ENCODE measurements around the gene TPGS2.
"Not testable (repeated sequence)": the region's sequence is repeated elsewhere in the genome, so short reads cannot be mapped to it uniquely, and the experiment has no call there.

TPGS2 gene

DNA sequence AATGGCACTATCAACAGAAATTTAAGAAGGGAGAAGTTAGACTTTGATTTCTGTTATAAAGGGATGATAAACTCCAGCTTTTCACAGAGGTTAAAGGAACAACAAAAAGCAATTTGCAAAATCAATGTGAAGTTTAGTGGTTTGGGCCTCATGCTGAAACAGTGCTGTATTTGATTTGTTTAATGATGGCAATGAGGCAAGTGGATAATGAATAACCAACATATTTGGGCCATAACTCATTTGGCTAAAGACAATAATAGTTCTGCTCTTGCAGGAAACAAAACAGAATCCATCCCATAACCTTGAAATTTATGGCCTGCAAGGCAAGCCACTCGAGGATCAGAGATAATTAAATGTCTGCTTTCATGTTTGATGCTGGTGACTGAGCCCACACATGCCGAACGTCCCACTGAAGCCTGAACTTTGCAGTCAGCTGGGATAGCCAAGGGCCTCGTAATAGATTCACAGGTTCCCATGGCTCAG, 56.5 kb downstream of the TPGS2 start:
- DNase-seq = no peak

DNA sequence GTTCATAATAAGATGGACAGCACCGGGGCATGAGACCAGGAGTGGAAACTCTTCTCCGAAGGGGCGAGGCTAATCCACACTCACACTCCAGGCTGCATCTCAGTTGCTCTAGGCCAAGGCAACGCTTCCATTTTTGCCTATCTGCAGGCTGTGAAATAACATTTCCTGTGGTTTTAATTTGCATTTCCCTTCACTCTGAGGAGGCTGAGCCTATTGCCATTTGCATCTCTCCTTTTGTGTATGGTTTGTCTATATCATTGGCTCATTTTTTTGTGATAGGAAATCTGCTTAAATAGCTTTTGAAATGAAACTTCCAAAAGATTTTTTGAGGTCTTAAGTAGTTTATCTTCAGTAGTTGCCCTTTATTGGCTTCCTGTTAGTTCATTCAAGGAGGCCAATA, 57.6 kb downstream of the TPGS2 start:
- DNase-seq = no peak

DNA sequence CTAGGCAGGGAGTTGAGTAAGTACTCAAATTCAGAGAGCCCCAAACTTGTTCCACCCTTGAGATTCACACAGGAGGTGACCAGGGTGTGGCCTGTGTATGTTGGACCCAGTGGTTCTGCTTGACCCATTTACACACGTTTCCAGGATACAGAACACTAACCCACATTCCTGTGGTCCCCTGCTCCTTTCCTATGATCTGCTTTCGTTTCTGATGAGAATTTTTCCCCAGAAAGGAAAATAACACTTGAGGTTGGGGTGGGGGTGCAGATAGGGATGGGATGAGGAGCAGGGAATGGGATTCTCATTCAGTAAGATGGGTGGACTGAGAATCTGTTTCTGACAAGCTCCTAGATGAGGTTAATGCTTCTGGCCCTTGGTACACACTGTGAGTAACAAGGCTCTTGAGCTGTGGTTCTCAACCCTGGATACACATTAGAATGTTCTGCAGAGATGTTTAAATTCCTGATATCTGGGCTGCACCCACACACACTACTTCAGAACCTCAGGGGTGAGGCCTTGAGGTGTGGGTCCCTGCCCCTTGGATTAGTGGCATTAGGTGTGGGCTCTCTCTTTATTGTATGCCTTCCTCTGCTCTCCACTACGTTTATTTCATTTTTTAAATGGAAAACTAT, 58.4 kb downstream of the TPGS2 start:
- no peak for DNase-seq

DNA sequence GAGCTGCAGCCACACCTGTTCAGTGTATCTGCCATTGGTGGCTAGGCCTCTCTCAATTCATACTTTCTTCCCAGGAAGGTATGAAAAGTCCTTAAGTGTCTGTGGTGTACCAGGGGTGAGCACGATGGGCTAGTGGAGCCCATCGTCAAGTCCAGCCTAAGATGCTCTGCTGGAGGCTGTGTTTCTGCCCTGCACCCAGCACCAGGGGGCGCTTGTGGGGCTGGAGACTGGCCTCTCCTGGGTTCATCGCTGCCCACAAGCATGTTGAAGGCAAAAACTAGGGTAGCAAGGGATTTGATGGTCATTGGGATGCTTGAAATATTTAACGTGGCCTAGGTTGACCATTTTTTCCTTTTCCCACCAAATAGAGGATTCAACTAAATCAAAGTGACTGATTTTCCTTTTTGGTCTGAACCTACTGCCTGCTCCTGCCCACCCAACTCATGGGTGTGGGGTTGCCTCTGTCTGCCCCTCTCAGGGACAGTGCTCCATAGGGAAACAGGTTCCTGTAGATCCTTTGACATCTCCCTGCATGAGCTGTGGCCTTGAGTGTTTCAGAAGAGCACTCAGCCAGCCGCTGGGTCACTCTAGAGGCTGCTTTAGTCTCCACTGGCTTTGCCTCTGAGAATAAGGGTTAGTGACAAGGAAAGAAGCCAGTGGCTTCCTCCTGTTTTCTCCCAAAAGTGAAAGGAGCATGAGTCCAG, 59.0 kb downstream of the TPGS2 start:
- DNase-seq = no peak

GRCh38 chr18:36769172-36769571, 59.6 kb downstream of the TPGS2 start:
- DNase-seq = no peak

DNA sequence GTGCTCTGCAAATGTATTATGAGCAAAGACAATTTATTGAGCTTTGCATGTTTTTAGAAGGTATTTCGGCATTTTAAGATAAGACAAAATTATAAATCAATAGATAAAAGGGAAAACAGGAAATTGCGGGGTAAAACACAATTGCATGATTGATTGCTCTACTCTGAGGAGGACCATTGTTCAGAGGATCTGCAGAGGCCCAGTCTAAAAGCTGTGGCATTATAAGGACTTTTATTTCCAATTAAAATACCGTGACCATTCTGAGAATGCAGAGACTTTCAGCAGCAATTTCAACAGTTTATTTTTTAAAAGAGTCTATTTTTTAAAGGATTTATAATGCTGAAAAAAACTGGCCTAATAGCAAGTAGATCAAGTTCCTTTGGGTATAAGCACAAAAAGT, 62.0 kb downstream of the TPGS2 start:
- no peak for DNase-seq

GRCh38 chr18:36762965-36763364, 65.8 kb downstream of the TPGS2 start:
- not testable (repeated sequence) for DNase-seq

GRCh38 chr18:36762074-36762473, 66.7 kb downstream of the TPGS2 start:
- no peak for DNase-seq

- DNase-seq = no peak
Measured at GRCh38 chr18:36761186-36761698, 67.6 kb downstream of the TPGS2 start.

- no peak for DNase-seq
Measured at GRCh38 chr18:36760598-36760997, 68.2 kb downstream of the TPGS2 start.

GRCh38 chr18:36759167-36759776, 69.5 kb downstream of the TPGS2 start:
- DNase-seq = no peak

GRCh38 chr18:36758623-36759022, 70.2 kb downstream of the TPGS2 start:
- no peak for DNase-seq

DNA sequence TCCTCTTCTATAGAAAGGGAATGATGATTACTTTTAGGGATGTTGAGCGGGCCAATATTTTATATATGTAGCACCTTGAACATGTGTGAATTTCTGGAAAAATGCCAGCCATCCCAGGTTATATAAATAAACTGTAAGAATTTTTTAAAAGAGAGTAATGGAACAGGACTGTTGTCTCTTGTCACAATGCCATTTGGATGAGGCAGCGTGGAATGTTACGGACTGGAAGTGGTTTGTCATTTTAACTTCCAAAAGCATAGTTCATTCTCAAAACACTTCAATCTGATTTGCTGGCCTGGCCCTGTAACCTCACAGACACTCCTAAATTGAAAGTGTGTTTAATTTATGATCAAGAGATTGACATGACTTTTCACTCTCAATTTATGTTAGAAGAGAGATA, 70.8 kb downstream of the TPGS2 start:
- no peak for DNase-seq

- peak; percentile 10 to 60 for DNase-seq
Measured at GRCh38 chr18:36757081-36757480, 71.7 kb downstream of the TPGS2 start.

DNA sequence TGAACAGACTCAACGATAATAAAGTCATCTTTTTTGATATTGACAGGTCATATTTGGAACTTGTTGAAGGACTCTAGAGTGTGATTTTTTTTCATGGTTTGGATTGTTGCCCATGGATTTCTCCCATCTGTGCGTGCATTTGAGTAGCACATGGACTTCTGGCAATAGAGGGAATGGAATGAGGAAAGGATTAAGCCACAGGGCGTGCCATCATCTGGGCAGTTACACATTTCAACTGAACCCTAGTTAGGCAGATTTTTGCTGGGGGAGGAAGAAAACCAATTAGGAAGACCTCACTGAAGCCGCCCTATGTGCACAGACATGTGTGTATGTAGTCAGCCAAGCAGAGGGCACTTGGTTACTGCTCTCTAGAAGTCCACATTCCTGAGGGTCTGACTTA, 72.6 kb downstream of the TPGS2 start:
- peak; percentile 60 to 84 for DNase-seq

DNA sequence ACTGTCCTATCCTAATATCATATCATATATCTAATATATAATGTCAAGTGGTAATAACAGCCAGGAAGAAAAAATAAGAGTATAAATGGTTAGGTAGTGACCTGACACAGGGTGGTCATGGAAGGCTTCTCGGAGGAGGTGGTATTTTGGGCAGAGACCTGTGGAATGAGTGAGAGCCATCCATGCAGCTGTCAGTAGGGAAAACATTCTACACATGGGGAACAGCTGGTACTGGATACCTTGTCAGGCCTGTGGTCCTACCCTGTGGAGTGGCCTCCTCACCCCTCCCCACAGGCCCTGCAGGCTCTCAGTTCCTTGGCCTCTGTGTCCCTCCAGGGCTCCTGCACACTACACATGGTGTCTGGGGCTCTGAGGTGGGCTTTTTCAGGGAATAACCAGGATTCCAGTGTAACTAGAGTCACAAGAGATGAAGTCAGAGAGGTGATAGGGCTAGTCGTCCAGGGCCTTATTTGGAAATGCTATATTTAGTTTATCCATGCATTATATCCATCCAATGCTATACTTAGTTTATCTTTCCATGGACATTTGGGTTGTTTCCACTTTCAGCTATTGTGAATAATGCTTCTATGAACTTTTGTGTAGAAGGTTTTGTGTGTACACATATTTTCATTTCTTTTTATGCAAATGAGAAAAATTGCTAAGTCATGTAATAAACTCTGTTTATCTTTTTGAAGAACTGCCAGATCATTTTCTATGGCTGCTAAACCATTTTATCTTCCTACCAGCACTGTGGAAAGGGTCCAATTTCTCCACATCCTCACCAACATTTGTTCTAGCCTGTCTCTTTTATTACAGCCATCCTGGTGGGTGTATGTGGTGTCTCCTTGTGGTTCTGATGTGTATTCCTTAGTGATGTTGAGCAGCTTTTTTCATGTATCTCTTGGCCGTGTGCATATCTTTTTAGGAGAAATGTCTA, 75.6 kb downstream of the TPGS2 start:
- DNase-seq = no peak

GRCh38 chr18:36745219-36745975, 83.4 kb downstream of the TPGS2 start:
- DNase-seq = no peak

DNA sequence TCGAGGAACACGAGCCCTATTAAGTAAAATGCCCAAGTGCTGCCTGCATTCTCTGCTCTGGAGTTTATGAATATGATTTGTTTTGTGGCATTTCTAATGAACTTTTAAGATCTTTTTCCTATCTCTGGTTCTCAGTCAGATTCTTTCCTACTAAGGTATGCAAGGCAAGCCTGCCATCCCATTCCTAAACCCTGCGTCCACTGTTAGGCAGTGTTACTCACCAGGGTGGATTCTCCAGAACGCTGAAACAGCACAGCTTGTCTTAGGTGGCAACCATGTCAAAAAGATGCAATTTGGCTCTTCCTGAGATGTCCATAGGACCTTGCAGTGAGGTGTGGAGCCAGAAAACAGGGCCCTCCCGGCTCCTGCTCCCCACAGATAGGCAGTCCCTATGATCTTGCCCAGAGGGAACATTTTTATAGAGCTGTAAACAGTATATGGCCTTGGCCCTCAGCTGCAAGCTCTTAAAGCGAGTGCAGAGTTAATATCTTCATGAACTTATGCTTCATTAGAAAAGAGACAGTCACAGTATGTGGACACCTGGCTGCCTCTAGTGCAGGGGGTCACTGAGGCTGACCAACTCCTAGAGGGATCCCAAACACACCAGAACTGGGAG, 84.4 kb downstream of the TPGS2 start:
- DNase-seq = no peak

Measured in NCI-H524 (cell line).